H4 (cell line): ENCODE data around the gene NAT14. TPM values are rescaled to one million over a fixed set of nuclear protein-coding genes. Genes with fewer than 3 reads are reported as not detected.

ENCODE experiments used
- DNase-seq: peaks from one replicate; pipeline ENCODE4 v3.0.0-alpha.2; 2015; ENCODE audit warnings: low spot score
- total RNA-seq: library from RNA; depleted of rRNA; stranded (reverse); fragments of >200 nt; shearing (Covaris generic); gene quantifications from 2 replicates; pipeline ENCODE4 v1.2.3, GENCODE V29; 2014; rRNA removed

NAT14 gene
- total RNA-seq, 1 experiment from 2014 or later, result 28.0 TPM

GRCh38 chr19:55535173-55535964 is 50.4 kb downstream of the NAT14 start:
- DNase-seq, result no peak

DNA sequence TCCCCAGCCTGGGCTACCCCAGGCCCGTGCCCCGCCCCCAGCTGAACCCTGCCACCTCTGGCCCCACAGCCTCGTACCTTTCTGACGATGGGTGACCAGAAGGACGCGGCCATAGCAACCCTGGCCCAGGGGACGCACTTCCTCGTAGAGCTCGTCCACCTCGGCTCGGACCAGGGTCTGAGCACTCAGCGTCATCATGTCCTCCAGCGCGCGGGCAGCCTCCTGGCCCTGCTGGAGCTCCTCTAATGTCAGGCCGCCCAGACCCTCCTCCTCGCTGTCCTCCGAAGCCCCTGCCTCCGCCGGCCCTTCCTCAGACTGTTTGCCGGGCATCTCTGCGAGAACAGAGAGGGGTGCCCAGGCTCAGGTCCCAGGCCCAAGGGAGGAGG is 51.0 kb downstream of the NAT14 start:
- DNase-seq, result no peak

DNA sequence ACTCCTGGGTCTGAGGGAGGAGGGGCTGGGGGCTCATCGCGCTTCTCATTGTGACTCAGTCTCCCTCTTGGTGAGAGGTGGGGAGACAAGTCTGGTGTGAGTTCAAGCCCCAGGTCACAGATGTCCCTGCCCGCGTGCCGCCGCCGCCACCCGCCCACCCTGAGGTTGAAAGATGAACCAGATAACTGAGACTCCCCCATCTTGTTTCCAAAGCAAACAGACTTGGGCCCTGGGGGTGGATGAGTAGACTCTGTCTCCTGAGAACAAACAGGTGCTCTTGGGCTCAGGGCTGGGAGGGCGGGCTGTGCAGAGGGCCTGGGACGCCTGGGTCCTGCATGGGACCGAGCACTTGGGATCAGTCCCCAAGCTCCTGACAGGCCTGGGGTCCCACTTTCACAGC is 51.4 kb downstream of the NAT14 start:
- no peak for DNase-seq

Other genes with a start within 250 kb of the NAT14 start
- 29.7 and 31.8 TPM in 2 replicates for gene PPP6R1, start 226.2 kb upstream of the NAT14 start, total RNA-seq
- 57.7 and 65.2 TPM in 2 replicates for gene HSPBP1, start 205.1 kb upstream of the NAT14 start, total RNA-seq
- 4.6 and 13.1 TPM in 2 replicates for gene BRSK1, start 201.2 kb upstream of the NAT14 start, total RNA-seq
- not detected in 2 replicates for gene TMEM150B, start 159.8 kb upstream of the NAT14 start, total RNA-seq
- 5.4 and 7.9 TPM in 2 replicates for gene KMT5C, start 145.3 kb upstream of the NAT14 start, total RNA-seq
- 0.95 TPM in 1 of 2 replicates, not detected in the other for gene COX6B2, start 130.5 kb upstream of the NAT14 start, total RNA-seq
- not detected in 2 replicates for gene GARIN5B, start 121.9 kb upstream of the NAT14 start, total RNA-seq
- 1.4 and 1.8 TPM in 2 replicates for gene IL11, start 114.7 kb upstream of the NAT14 start, total RNA-seq
- gene TMEM190, start 108.4 kb upstream of the NAT14 start, total RNA-seq, result not detected in 2 replicates
- not detected in 2 replicates for gene TMEM238, start 100.9 kb upstream of the NAT14 start, total RNA-seq
- gene RPL28, start 99.3 kb upstream of the NAT14 start, total RNA-seq, result 1,100 and 1,282 TPM in 2 replicates
- 284 and 324 TPM in 2 replicates for gene UBE2S, start 77.4 kb upstream of the NAT14 start, total RNA-seq
- gene SHISA7, start 41.9 kb upstream of the NAT14 start, total RNA-seq, result not detected in 2 replicates
- gene ISOC2, start 23.5 kb upstream of the NAT14 start, total RNA-seq, result 187 and 279 TPM in 2 replicates
- not detected in 2 replicates for gene C19orf85, start 20.4 kb upstream of the NAT14 start, total RNA-seq
- gene ZNF628, start 8.6 kb upstream of the NAT14 start, total RNA-seq, result 1.4 and 3.9 TPM in 2 replicates
- gene SSC5D, start 3.2 kb downstream of the NAT14 start, total RNA-seq, result 0.23 and 0.29 TPM in 2 replicates
- gene SBK2, start 51.9 kb downstream of the NAT14 start, total RNA-seq, result not detected in 2 replicates
- gene SBK3, start 60.4 kb downstream of the NAT14 start, total RNA-seq, result not detected in 2 replicates
- 2.5 and 4.6 TPM in 2 replicates for gene ZNF579, start 95.7 kb downstream of the NAT14 start, total RNA-seq
- gene FIZ1, start 114.3 kb downstream of the NAT14 start, total RNA-seq, result 5.1 and 7.8 TPM in 2 replicates
- 16.7 and 21.9 TPM in 2 replicates for gene ZNF524, start 115.1 kb downstream of the NAT14 start, total RNA-seq
- 1.0 TPM in 2 replicates for gene ZNF865, start 120.5 kb downstream of the NAT14 start, total RNA-seq
- 5.2 and 7.2 TPM in 2 replicates for gene ZNF784, start 139.4 kb downstream of the NAT14 start, total RNA-seq
- 9.6 and 19.2 TPM in 2 replicates for gene ZNF580, start 155.8 kb downstream of the NAT14 start, total RNA-seq
- gene ZNF581, start 158.5 kb downstream of the NAT14 start, total RNA-seq, result 28.9 and 29.5 TPM in 2 replicates
- 0.45 and 2.4 TPM in 2 replicates for gene CCDC106, start 163.0 kb downstream of the NAT14 start, total RNA-seq
- gene U2AF2, start 169.8 kb downstream of the NAT14 start, total RNA-seq, result 95.5 and 121 TPM in 2 replicates
- 43.6 and 59.6 TPM in 2 replicates for gene EPN1, start 190.0 kb downstream of the NAT14 start, total RNA-seq